Measurements from ENCODE around the gene EEF1AKMT4. TPM values are rescaled to one million over a fixed set of nuclear protein-coding genes. Genes with fewer than 3 reads are reported as not detected.

Gene EEF1AKMT4
- total and polyA plus RNA-seq, 2 donors: 2.9 to 5.0 TPM

DNA sequence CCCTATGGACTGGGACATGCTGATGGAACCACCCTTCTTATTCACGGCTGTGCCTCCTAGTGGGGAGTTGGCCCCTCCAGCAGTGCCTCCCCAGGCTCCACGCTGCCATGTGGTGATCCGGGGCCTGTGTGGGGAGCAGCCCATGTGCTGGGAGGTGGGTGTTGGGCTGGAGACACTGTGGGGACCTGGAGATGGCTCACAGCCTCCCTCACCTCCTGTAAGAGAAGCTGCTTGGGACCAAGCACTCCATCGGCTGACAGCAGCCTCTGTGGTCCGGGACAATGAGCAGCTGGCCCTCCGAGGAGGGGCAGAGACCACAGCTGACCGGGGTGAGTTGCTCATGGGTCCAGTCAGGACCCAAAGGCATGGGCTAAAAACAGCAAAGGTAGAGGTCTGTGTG, 9.8 kb upstream of the EEF1AKMT4 start:
- WGBS: 94% methylated on average over 7 of the region's 7 CpGs
- peaks cover 26 to 29% of the 10 kb centered on the region in 2 donors for H3K36me3 ChIP-seq (ENCODE audit: control insufficient read depth in 2 of 2, insufficient read depth in 2 of 2, low read length in 1 of 2)
- peaks cover 0 to 14% of the 10 kb centered on the region in 2 donors for H3K27me3 ChIP-seq (ENCODE audit: control insufficient read depth in 2 of 2, insufficient read depth in 1 of 2, low read length in 1 of 2)
- no peaks in the 10 kb centered on the region for H3K4me1 ChIP-seq (ENCODE audit: control insufficient read depth in 2 of 2, insufficient read depth in 2 of 2, low read length in 2 of 2)
- no peak overlapping the region for H3K27ac ChIP-seq (ENCODE audit: low read depth in 1 of 2, low read length in 1 of 2)
- H3K9me3 ChIP-seq (ENCODE audit: control insufficient read depth in 2 of 2, insufficient read depth in 1 of 2, low read length in 1 of 2): no peaks in the 10 kb centered on the region
- no peak for DNase-seq (ENCODE audit: low read depth in 6 of 9, low spot score in 9 of 9)
- no peak overlapping the region for H3K4me3 ChIP-seq (ENCODE audit: low read length in 2 of 2)

DNA sequence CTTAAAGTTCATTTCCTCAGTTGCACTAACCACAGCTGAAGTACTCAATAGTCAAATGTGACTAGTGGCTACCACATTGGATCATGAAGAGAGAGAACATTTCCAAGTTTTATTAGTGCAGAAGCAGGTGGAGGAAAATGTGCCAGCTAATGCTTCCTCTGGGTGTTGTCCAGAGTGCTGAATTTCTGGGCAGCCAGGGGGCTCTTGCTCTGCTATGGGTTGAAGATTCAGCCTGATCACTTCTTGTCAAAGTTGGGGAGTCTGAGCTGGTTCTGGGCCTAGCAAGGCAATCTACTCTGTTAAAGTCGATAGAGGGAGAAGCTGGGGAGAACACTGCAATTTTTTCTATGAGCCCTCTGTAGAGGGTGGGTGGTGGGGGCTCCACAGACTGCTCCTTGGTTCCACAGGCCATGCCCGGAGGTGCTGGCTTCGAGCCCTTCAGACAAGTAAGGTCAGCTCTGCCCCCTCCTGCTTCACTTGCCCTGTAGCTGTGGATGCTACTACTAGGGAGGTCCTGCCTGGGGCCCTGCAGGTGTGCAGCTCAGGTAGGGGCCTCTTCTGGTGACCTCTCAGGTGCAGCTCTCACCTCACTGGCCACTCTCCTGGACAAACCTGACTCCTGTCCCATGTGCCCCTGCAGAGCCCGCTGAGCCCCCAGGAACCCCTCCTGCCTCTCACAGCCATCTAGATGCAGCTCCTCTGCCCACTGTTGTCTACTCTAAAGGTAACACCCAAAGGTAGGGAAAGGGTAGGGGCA, 8.9 kb upstream of the EEF1AKMT4 start:
- Histone ChIP-seq H3K27ac (ENCODE audit: low read depth in 1 of 2, low read length in 1 of 2) (no peak overlapping the region), H3K36me3 (ENCODE audit: control insufficient read depth in 2 of 2, insufficient read depth in 2 of 2, low read length in 1 of 2) (peaks cover 35 to 38% of the 10 kb centered on the region in 2 donors), H3K4me3 (ENCODE audit: low read length in 2 of 2) (no peak overlapping the region), H3K27me3 (ENCODE audit: control insufficient read depth in 2 of 2, insufficient read depth in 1 of 2, low read length in 1 of 2) (peaks cover 0 to 13% of the 10 kb centered on the region in 2 donors), H3K4me1 (ENCODE audit: control insufficient read depth in 2 of 2, insufficient read depth in 2 of 2, low read length in 2 of 2) (no peaks in the 10 kb centered on the region), H3K9me3 (ENCODE audit: control insufficient read depth in 2 of 2, insufficient read depth in 1 of 2, low read length in 1 of 2) (no peaks in the 10 kb centered on the region)
- peak in 1 of 9 donors; percentile 41 for DNase-seq (ENCODE audit: low read depth in 6 of 9, low spot score in 9 of 9)
- WGBS: 82% methylated on average over 4 of the region's 4 CpGs

DNA sequence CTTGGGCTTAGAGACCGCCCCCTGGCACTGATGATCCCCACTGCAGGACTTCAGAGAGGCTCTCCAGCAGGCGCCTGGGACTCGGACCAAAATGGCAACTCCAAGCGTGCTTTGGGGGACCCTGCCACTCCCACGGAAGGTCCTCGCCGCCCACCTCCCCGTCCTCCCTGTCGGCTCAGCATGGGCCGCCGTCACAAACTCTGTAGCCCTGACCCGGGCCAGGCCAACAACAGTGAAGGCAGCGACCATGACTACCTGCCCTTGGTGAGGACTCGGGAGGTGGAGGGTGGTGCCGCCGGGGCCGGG, 8.4 kb upstream of the EEF1AKMT4 start:
- H3K27me3 ChIP-seq (ENCODE audit: control insufficient read depth in 2 of 2, insufficient read depth in 1 of 2, low read length in 1 of 2): peaks cover 0 to 10% of the 10 kb centered on the region in 2 donors
- no peaks in the 10 kb centered on the region for H3K4me1 ChIP-seq (ENCODE audit: control insufficient read depth in 2 of 2, insufficient read depth in 2 of 2, low read length in 2 of 2)
- H3K4me3 ChIP-seq (ENCODE audit: low read length in 2 of 2): no peak overlapping the region
- H3K36me3 ChIP-seq (ENCODE audit: control insufficient read depth in 2 of 2, insufficient read depth in 2 of 2, low read length in 1 of 2): peaks cover 37 to 40% of the 10 kb centered on the region in 2 donors
- H3K27ac ChIP-seq (ENCODE audit: low read depth in 1 of 2, low read length in 1 of 2): no peak overlapping the region
- DNase-seq (ENCODE audit: low read depth in 6 of 9, low spot score in 9 of 9): no peak
- H3K9me3 ChIP-seq (ENCODE audit: control insufficient read depth in 2 of 2, insufficient read depth in 1 of 2, low read length in 1 of 2): no peaks in the 10 kb centered on the region
- WGBS: 71% methylated on average over 17 of the region's 17 CpGs

DNA sequence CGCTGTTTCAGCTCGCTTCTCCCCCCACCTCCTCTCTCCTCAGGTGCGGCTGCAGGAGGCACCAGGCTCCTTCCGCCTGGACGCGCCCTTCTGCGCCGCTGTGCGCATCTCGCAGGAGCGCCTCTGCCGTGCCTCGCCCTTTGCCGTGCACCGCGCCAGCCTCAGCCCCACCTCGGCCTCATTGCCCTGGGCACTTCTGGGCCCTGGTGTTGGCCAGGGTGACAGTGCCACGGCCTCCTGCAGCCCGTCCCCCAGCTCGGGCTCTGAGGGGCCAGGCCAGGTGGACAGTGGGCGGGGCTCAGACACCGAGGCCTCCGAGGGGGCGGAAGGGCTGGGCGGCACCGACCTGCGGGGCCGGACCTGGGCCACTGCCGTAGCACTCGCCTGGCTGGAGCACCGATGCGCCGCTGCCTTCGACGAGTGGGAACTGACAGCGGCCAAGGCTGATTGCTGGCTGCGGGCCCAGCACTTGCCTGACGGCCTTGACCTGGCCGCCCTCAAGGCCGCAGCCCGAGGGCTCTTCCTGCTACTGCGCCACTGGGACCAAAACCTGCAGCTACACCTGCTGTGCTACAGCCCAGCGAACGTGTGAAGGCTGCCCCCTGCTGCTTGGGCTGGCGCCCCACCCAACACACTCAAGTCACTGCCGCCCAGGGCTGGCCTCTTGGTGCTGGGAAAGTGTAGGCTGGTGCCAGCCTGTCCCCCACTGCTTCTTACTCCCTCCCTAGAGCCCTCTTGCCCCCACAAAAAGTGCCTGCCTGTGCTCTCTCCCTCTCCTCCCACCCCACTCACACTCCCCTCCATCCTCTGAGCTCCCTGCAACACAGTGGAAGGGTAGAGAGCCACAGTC, 7.8 kb upstream of the EEF1AKMT4 start:
- H3K36me3 ChIP-seq (ENCODE audit: control insufficient read depth in 2 of 2, insufficient read depth in 2 of 2, low read length in 1 of 2): peaks cover 37 to 40% of the 10 kb centered on the region in 2 donors
- peak in 1 of 9 donors; percentile 31 for DNase-seq (ENCODE audit: low read depth in 6 of 9, low spot score in 9 of 9)
- H3K4me3 ChIP-seq (ENCODE audit: low read length in 2 of 2): no peak overlapping the region
- no peaks in the 10 kb centered on the region for H3K9me3 ChIP-seq (ENCODE audit: control insufficient read depth in 2 of 2, insufficient read depth in 1 of 2, low read length in 1 of 2)
- no peaks in the 10 kb centered on the region for H3K4me1 ChIP-seq (ENCODE audit: control insufficient read depth in 2 of 2, insufficient read depth in 2 of 2, low read length in 2 of 2)
- H3K27ac ChIP-seq (ENCODE audit: low read depth in 1 of 2, low read length in 1 of 2): no peak overlapping the region
- H3K27me3 ChIP-seq (ENCODE audit: control insufficient read depth in 2 of 2, insufficient read depth in 1 of 2, low read length in 1 of 2): peaks cover 0 to 5% of the 10 kb centered on the region in 2 donors
- WGBS: 71% methylated on average over 46 of the region's 46 CpGs

DNA sequence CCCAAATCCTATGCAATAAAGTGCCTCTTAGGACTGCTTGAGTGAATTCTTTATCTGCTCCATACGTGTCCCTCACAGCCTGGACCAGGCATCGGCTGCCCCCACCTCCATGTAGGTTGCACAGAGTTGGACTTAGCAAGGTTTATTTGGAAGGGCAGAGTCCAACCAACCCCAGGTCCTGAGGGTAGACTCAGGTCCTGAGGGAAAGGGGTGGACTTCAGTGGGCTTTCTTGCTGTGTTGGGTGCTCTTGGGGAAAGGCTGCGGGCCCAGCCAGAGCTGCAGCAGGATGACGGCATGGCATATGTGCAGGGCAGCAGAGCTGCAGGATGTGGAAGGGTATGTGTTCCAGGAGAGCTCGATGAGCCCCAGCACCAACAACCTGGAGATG, 7.2 kb upstream of the EEF1AKMT4 start:
- H3K27me3 ChIP-seq (ENCODE audit: control insufficient read depth in 2 of 2, insufficient read depth in 1 of 2, low read length in 1 of 2): peaks cover 0 to 5% of the 10 kb centered on the region in 2 donors
- DNase-seq (ENCODE audit: low read depth in 6 of 9, low spot score in 9 of 9): no peak
- H3K27ac ChIP-seq (ENCODE audit: low read depth in 1 of 2, low read length in 1 of 2): no peak overlapping the region
- no peak overlapping the region for H3K4me3 ChIP-seq (ENCODE audit: low read length in 2 of 2)
- H3K9me3 ChIP-seq (ENCODE audit: control insufficient read depth in 2 of 2, insufficient read depth in 1 of 2, low read length in 1 of 2): no peaks in the 10 kb centered on the region
- peaks cover 37 to 40% of the 10 kb centered on the region in 2 donors for H3K36me3 ChIP-seq (ENCODE audit: control insufficient read depth in 2 of 2, insufficient read depth in 2 of 2, low read length in 1 of 2)
- H3K4me1 ChIP-seq (ENCODE audit: control insufficient read depth in 2 of 2, insufficient read depth in 2 of 2, low read length in 2 of 2): no peaks in the 10 kb centered on the region
- 96% methylated on average over 5 of the region's 5 CpGs for WGBS

DNA sequence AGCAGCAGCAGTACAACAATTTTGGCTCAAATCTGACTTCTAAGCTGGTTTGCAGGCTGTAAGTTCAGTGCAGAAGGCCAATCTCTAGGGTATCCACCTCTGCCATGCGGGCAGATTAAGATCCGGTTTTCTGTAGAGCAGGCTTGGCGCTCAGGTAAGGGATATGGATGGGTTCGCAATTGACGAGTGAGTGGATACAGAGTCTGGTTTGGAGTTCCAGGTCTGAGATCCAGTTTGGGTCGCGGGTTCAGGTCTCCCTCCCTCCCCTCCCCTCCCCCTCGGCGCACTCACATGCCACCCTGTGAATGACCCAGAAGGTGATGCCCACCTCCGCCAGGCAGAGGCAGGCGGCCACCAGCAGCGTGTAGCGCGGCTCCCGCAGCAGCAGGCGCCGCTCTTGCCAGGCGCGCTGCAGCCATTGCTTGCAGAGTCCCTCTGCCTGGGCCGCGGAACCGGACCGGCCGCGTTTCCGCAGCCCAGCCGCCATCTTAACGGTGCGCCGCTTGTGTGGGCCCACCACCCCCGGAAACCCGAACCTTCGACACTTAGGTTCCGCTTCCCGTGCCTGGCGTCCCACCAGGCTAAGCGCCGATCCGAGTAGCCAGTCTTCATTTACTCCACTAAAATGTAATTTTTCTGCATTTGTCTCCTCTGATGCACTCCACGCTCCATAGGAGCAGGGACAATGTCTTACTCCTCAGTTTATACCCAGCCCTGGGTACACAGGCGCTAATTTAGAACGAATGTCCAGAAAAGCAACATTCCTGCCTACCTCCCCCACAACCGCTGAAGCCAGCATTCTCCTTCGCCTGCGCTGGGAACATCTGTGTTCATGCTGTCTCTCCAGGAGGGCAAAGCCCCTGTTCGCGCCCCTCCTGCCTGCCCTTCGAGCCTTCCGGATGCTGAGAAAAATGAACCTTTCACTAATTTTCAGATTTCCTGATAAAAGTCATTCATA, 739 bp upstream of the EEF1AKMT4 start, which contains the start of gene ALG3:
TSS of gene ALG3 (minus strand) at position 509 of the 958 bp plus-strand sequence. CDS start at position 487, 22 bp downstream.
- peak; percentile 69 to 93 (median 85) for DNase-seq (ENCODE audit: low read depth in 6 of 9, low spot score in 9 of 9)
- Histone ChIP-seq H3K27me3 (ENCODE audit: control insufficient read depth in 2 of 2, insufficient read depth in 1 of 2, low read length in 1 of 2) (no peaks in the 10 kb centered on the region), H3K27ac (ENCODE audit: low read depth in 1 of 2, low read length in 1 of 2) (peak within 1 kb of the TSS; percentile 80 to 86), H3K36me3 (ENCODE audit: control insufficient read depth in 2 of 2, insufficient read depth in 2 of 2, low read length in 1 of 2) (peaks cover 17 to 20% of the 10 kb centered on the region in 2 donors), H3K4me1 (ENCODE audit: control insufficient read depth in 2 of 2, insufficient read depth in 2 of 2, low read length in 2 of 2) (peaks cover 9 to 15% of the 10 kb centered on the region in 2 donors), H3K4me3 (ENCODE audit: low read length in 2 of 2) (peak within 1 kb of the TSS; percentile 80 to 81), H3K9me3 (ENCODE audit: control insufficient read depth in 2 of 2, insufficient read depth in 1 of 2, low read length in 1 of 2) (no peaks in the 10 kb centered on the region)
- WGBS: under 1% methylated on average over 49 of the region's 49 CpGs

DNA sequence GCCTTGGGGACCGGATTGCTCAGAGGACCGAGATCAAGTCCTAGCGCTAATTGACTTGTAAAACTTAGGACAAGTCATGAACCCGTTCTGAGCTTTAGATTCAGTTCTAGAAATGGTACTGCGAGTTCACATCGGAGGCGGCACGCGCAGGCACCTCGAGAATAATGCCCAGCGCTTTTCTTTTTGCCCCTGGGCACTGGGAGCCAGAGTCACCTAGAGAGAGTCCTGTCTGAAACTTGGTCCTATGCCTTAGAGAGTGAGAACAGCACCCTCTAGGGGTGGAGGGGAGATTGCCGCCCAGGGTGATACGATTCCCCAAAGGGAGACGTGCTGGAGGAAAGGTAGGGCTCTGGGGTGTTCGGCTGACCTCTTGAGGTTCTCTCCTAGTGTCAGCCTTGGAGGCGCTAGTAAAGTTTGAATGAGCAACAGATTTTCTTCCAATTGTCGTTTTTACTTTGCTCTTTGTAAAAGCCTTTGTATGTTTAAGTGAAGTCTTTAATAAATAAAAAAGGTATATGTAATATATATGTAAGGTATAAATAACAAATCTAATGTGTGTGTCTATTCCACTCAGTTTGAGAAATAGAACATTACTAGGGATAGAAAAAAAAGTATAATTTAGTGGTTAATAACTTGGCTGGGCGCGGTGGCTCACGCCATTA, 826 bp downstream of the EEF1AKMT4 start:
- H3K27ac ChIP-seq (ENCODE audit: low read depth in 1 of 2, low read length in 1 of 2): peak overlapping the region in 1 of 2 donors; percentile 71
- WGBS: 15% methylated on average over 20 of the region's 20 CpGs
- peak overlapping the region; percentile 80 to 81 for H3K4me3 ChIP-seq (ENCODE audit: low read length in 2 of 2)

DNA sequence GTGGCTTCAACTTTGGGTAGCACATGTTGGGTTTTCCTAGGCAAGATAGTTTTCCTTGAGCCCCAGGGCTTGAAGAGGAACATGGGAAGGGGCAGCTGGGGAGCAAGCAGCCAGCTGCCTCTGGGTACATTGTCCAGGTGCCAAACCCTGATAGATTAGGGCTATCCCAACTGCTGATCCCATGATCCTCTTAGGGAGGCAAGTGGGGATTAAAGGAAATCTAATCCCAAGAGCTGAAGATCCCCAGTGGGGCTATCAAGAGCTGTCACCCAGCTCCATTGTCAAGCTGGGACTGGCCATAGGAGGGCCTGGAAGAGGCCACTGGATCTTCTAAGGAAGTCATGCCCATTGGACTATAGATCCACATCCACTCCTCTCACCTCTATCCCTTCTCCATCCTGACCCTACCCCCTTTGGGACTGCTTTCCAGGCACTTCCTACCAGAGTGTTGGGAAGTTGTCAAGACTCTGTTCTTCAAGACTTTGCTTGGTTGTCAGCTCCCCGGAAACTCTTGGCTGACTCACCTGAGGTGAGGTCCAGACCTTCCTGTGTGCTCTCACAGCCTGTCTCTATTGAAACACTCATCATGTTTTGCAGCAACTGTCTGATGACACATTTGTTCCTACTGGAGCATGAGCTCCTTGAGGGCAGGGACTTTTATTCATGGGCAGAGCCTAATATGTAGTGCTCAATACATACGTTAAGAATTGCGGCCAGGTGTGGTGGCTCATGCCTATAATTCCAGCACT, 6.0 kb downstream of the EEF1AKMT4 start:
- H3K4me1 ChIP-seq (ENCODE audit: control insufficient read depth in 2 of 2, insufficient read depth in 2 of 2, low read length in 2 of 2): peaks cover 0 to 5% of the 10 kb centered on the region in 2 donors
- no peak overlapping the region for H3K4me3 ChIP-seq (ENCODE audit: low read length in 2 of 2)
- peaks cover 0 to 8% of the 10 kb centered on the region in 2 donors for H3K9me3 ChIP-seq (ENCODE audit: control insufficient read depth in 2 of 2, insufficient read depth in 1 of 2, low read length in 1 of 2)
- H3K36me3 ChIP-seq (ENCODE audit: control insufficient read depth in 2 of 2, insufficient read depth in 2 of 2, low read length in 1 of 2): no peaks in the 10 kb centered on the region
- no peak overlapping the region for H3K27ac ChIP-seq (ENCODE audit: low read depth in 1 of 2, low read length in 1 of 2)
- peaks cover 24 to 30% of the 10 kb centered on the region in 2 donors for H3K27me3 ChIP-seq (ENCODE audit: control insufficient read depth in 2 of 2, insufficient read depth in 1 of 2, low read length in 1 of 2)
- DNase-seq (ENCODE audit: low read depth in 6 of 9, low spot score in 9 of 9): no peak
- 98% methylated on average over 3 of the region's 3 CpGs for WGBS

More for the DNA sequence above, 826 bp downstream of the EEF1AKMT4 start:
- Histone ChIP-seq H3K9me3 (ENCODE audit: control insufficient read depth in 2 of 2, insufficient read depth in 1 of 2, low read length in 1 of 2) (no peaks in the 10 kb centered on the region), H3K36me3 (ENCODE audit: control insufficient read depth in 2 of 2, insufficient read depth in 2 of 2, low read length in 1 of 2) (peaks cover 4 to 5% of the 10 kb centered on the region in 2 donors), H3K27me3 (ENCODE audit: control insufficient read depth in 2 of 2, insufficient read depth in 1 of 2, low read length in 1 of 2) (no peaks in the 10 kb centered on the region), H3K4me1 (ENCODE audit: control insufficient read depth in 2 of 2, insufficient read depth in 2 of 2, low read length in 2 of 2) (peaks cover 9 to 15% of the 10 kb centered on the region in 2 donors)
- DNase-seq (ENCODE audit: low read depth in 6 of 9, low spot score in 9 of 9): peak; percentile 65 to 95 (median 86)
